Esophagus squamous epithelium (tissue), 4 donors: Measurements from ENCODE around the gene SPINT1.

ENCODE experiments used
- CTCF ChIP-seq, 6 experiments: fragments of 450-650 bp in 4 of 6; fragments of 200-600 bp in 2 of 6; sonication (generic) in 2 of 6; IDR thresholded peaks; one replicate each; pipeline ENCODE4 v1.5.1; 2016 to 2019; ENCODE audit warnings: antibody characterized with exemption in 6 of 6, mild to moderate bottlenecking in 4 of 6, moderate library complexity in 4 of 6
- POLR2A ChIP-seq, 4 donors: fragments of 450-650 bp; IDR thresholded peaks; one replicate each; pipeline ENCODE4 v1.6.1; 2017; ENCODE audit warnings: antibody characterized with exemption in 4 of 4, mild to moderate bottlenecking in 4 of 4, moderate library complexity in 3 of 4

- TF ChIP-seq CTCF (IDR thresholded peaks at IDR 0.05), result no peak
- no peak for TF ChIP-seq POLR2A (IDR thresholded peaks at IDR 0.05)
Observed at GRCh38 chr15:40853241-40853890, 9.5 kb downstream of the SPINT1 start.
